GM12864 (cell line): Measurements from ENCODE around the gene TXNL4B.

Source experiments
- DNase-seq: peaks from one replicate; pipeline ENCODE4 v3.0.0-alpha.2; 2011; ENCODE audit warnings: low read depth
- H3K4me3 ChIP-seq: 2 replicates; pipeline ENCODE4 v1.5.1; 2011; ENCODE audit warnings: mild to moderate bottlenecking, low read depth, low read length, control low read depth
- TF ChIP-seq, protein P1 (sequence below): IDR thresholded peaks from 2 replicates; pipeline ENCODE4 v1.5.1; 2011; ENCODE audit warnings: low read depth, mild to moderate bottlenecking, moderate library complexity, low read length, control low read depth, inconsistent platforms; ENCODE audit errors: missing control alignments

TXNL4B gene

DNA sequence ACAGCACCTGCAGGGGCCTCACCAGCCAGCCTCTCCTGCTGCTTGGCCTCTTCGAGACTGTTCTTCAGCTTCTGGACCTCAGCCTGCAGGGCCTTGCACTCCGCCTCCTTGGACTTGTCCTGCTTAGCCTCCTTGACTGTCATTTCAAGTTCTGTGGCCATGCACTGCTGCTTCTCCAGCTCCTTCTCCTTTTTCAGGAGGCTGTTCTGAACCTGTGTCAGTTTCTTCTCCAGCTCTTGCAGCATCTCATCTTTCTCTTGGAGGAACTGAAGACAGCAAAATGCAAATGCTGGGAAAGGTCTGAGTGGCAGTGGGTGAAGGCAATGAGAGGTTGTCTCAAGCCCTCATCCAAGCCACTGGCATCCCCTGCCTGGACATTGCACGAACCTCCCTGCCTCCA lies 39.3 kb upstream of the TXNL4B start:
- no peak overlapping the region for H3K4me3 ChIP-seq
- TF ChIP-seq, protein P1, sequence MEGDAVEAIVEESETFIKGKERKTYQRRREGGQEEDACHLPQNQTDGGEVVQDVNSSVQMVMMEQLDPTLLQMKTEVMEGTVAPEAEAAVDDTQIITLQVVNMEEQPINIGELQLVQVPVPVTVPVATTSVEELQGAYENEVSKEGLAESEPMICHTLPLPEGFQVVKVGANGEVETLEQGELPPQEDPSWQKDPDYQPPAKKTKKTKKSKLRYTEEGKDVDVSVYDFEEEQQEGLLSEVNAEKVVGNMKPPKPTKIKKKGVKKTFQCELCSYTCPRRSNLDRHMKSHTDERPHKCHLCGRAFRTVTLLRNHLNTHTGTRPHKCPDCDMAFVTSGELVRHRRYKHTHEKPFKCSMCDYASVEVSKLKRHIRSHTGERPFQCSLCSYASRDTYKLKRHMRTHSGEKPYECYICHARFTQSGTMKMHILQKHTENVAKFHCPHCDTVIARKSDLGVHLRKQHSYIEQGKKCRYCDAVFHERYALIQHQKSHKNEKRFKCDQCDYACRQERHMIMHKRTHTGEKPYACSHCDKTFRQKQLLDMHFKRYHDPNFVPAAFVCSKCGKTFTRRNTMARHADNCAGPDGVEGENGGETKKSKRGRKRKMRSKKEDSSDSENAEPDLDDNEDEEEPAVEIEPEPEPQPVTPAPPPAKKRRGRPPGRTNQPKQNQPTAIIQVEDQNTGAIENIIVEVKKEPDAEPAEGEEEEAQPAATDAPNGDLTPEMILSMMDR = no peak
- DNase-seq = no peak

DNA sequence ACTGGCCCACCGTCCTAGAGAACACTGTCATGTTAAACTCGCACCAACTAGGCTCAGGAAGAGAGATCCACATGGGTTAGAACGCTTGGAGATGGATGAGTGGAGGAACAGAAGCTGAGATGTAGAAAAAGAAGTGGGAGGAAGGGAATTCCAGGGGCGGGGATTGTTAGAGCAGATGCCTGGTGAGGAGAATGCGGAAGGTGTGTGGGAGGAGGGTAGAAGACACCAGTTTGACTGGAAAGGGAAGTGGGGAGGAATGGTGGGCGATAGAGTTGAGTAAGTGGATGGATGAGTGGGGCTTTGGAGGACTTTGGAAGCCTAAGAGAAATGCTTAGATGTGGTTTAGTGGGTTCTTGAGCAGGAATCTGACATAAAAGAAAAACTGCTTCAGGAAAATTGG lies 37.6 kb upstream of the TXNL4B start:
- TF ChIP-seq, protein P1 = no peak
- no peak for DNase-seq
- no peak overlapping the region for H3K4me3 ChIP-seq

DNA sequence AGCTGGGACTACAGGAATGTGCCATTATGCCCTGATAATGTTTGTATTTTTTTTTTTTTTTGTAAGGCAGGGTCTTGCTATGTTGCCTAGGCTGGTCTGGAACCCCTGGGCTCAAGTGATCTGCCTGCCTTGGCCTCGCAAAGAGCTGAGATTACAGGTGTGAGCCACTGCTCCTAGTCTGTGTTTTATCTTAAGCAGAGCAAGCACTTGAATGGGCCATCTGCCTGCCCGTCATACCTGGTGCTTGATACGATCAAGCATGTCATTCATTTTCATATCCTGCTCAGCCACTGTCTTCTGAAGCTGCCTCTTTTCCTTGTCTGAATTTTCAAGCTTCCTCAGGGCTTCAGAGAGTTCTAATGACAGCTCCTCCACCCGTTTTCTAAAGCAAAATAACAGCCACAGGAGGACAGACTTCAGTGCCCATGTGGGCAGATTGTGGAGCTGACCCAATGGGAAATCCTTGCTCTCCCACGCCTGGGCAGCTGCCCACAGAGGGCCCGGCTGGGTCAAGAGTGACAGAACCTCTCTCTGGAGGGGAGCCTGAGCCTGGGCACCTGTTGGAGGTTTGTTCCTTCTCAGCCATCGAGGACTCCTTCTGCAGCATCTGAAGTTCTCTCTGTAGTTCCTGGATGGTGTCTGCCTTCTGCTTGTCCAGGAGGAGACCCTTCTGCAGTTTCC lies 36.7 kb upstream of the TXNL4B start:
- no peak overlapping the region for H3K4me3 ChIP-seq
- no peak for DNase-seq
- TF ChIP-seq, protein P1 = no peak

GRCh38 chr16:72128701-72129100 lies 35.3 kb upstream of the TXNL4B start:
- DNase-seq = no peak
- TF ChIP-seq, protein P1 = no peak
- no peak overlapping the region for H3K4me3 ChIP-seq

- no peak for DNase-seq
- H3K4me3 ChIP-seq = no peak overlapping the region
- TF ChIP-seq, protein P1 = no peak
These were observed 33.0 kb upstream of the TXNL4B start for GRCh38 chr16:72126429-72126765.

- DNase-seq = no peak
- TF ChIP-seq, protein P1 = no peak
- H3K4me3 ChIP-seq = no peak overlapping the region
These were observed 32.4 kb upstream of the TXNL4B start for GRCh38 chr16:72125635-72126428.
